ENCODE results near the gene POLR1A.

POLR1A gene

GRCh38 chr2:85978883-85979780 is 126.6 kb downstream of the POLR1A start:
- DNase-seq (ENCODE audit: low read depth) = no peak

GRCh38 chr2:85976106-85976920 is 129.4 kb downstream of the POLR1A start:
- DNase-seq (ENCODE audit: low read depth) = no peak

- DNase-seq (ENCODE audit: low read depth) = no peak
Measured at GRCh38 chr2:85975581-85975980, 130.1 kb downstream of the POLR1A start.

- no peak for DNase-seq (ENCODE audit: low read depth)
Measured at GRCh38 chr2:85974390-85974789, 131.3 kb downstream of the POLR1A start.

- no peak for DNase-seq (ENCODE audit: low read depth)
Measured at GRCh38 chr2:85972355-85972754, 133.3 kb downstream of the POLR1A start.

GRCh38 chr2:85971366-85971765 is 134.3 kb downstream of the POLR1A start:
- DNase-seq (ENCODE audit: low read depth) = peak; percentile 46

Data from EH (cell line).